ENCODE data around the gene RTN3.

Gene RTN3

DNA sequence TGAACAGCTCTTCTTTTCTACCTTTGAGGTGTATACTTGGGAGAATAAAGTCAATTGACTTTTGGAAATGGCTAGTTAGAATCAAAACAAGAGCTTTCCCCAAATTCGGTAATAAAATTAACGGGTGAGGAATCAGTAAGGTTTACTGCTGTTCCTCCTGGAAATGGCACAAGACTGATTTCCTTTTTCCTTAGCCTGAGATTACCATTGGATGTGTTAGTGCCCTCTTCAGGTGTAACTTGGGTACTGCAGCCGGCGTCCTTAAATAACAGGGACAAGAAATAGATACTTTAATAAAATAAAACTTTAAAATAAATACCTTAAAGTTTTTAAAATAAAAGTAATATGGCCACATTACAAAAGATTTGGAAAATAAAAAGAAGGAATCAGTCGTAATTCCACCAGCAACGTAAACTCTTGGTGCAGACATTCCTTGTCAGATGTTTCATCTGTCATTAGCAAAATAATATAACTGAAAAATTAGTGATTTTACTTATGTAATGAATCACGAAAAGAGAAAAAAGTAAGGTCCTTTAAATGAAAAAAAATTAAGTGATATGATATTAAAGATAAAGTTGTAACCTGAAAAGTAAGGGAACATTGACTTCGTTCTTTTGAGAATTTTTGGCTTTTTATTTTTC lies 57.5 kb downstream of the RTN3 start:
- peak; percentile 18 to 49 for DNase-seq (ENCODE audit: low read depth in 2 of 2)

DNA sequence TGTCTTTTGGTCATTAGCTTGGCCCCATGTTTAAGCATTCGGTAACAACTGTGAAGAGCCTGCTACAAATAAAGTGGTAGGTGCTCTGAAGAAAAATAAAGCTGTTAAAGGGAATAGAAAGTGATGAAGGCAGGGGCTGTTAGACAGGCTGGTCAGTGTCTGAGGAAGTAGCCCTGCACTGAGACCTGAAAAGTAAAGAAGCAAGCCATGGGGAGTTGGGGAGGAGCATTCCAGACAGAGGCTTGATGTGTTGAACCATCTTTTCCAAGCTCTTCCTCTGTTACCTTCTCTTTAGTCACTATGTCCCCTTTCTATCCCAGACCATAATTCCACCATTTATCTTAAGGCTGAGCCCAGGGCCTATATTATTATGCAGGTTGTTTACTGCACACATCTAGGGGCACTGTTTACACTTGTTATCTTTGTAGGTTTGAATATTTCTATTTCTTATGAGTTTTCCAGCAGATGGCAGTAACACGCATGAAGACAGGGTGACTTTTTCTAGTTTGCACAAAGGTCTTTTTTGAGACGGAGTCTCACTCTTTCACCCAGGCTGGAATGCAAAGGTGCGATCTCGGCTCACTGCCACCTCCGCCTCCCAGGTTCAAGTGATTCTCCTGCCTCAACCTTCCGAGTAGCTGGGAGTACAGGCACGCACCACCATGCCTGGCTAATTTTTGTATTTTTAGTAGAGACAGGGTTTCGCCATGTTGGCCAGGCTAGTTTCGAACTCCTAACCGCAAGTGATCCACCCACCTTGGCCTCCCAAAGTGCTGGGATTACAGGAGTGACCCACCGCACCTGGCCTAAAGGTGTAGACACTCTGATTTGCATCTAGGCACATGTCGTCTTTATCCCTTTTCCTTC lies 64.2 kb downstream of the RTN3 start:
- DNase-seq (ENCODE audit: low read depth in 2 of 2): no peak

DNA sequence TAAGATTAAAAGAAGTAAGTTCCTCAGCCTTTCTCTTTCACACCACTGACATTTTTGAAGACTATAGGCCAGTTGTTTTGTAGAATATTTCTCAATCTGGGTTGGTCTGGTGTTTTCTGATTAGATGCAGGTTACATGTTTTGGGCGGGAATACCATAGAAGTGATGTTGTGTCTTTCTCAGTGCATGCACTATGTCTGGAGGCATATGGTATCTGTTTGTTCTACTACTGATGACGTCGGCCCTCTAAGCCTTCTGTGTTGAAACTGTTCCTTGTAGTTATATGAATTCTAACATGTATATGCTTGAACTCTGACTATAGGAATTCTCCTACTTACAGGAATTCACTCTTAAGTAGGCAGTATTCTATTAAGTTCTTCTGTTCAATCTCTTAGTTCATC lies 65.7 kb downstream of the RTN3 start:
- DNase-seq (ENCODE audit: low read depth in 2 of 2): no peak

DNA sequence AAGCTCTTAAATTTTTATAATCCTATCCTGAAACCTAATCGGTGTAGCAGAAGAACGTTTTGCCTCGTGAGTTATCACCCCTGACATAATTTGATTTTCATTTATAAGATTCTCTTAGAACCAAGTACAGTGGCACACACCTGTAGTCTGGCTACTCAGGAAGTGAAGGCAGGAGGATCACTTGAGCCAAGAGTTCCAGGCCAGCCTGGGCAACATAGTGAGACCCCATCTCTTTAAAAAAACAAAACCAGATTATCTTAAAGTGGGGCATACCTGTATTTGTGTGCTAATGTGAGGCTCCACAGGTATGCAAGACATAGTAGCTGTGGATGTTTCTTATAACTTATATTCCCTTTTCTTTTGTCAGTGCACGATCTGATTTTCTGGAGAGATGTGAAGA lies 68.3 kb downstream of the RTN3 start:
- DNase-seq (ENCODE audit: low read depth in 2 of 2): no peak

DNA sequence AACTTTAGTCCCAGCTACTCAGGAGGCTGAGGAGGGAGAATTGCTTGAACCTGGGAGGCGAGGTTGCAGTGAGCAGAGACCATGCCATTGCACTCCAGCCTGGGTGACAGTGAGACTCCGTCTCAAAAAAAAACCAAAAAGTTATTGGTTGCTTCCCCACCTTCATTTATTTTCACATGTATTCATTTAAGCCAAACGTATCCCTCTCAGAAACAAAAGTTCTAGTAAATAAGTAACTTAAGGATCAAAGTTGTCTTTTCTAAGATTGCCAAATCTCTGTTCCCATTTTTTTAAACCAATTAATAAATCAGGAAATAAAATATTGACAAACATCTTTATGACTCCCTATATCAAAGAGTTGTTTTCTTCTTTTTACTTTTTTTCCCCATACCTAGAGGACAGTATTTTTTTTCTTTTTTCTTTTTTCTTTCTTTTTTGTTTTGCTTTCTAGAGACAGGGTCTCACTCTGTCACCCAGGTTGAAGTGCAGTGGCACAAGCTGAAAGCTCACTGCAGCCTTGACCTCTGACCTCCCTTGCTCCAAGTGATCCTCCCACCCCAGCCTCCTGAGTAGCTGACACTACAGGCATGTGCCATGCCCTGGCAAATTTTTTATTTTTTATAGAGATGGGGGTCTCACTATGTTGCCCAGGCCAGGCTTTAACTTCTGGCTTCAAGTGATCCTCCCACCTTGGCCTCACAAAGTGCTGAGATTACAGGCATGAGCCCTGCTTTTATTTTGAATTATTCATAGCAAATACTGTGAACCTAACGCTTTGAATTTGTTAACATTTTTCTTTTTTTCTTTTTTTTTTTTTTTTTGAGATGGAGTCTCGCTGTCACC lies 75.8 kb downstream of the RTN3 start:
- no peak for DNase-seq (ENCODE audit: low read depth in 2 of 2)

DNA sequence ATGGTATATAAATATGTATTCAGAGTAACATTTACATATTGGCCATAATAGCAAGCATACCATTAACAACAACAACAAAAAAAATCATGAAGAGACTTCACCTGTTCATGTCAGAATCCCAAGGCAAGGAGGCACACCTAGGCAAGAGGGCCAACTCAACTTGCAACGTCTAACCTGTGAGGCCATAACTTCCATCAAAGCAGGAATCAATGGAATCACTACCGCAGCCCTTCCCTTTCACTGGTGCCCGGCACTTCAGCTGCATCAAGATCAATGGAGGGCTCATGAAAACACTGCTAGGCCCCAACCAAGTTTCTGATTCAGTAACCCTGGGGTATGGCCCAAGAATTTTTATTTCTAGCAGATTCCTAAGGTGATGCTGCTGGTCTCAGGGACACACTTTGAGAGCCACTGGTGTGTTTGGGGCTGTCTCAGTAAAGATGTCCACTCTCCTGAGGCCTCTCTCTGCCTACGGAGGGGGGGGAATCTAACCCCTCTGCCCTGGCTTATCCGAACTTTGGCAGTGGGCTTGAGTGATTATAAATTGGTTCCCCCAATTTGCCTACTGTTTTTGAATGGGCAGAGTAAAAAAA lies 79.3 kb downstream of the RTN3 start:
- no peak for DNase-seq (ENCODE audit: low read depth in 2 of 2)

DNA sequence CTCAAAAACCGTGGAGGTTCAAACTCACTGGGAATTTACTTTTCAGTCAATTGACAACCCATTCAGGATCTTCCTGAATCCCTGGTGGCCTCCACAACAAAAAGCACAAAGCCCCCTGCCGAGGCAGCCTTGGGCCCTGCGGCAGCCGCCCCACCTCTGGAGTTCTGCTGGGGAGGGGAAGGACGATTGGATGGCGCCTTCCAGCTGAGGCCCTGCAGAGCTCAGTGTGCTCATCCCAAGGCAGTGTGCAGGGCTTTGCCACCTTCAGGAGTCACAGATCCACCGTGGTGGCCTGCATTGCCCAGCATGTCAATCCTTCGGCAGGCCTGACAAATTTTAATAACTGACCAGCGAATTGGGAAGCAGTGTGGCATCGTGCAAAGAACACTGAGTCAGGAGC lies 79.9 kb downstream of the RTN3 start:
- no peak for DNase-seq (ENCODE audit: low read depth in 2 of 2)

DNA sequence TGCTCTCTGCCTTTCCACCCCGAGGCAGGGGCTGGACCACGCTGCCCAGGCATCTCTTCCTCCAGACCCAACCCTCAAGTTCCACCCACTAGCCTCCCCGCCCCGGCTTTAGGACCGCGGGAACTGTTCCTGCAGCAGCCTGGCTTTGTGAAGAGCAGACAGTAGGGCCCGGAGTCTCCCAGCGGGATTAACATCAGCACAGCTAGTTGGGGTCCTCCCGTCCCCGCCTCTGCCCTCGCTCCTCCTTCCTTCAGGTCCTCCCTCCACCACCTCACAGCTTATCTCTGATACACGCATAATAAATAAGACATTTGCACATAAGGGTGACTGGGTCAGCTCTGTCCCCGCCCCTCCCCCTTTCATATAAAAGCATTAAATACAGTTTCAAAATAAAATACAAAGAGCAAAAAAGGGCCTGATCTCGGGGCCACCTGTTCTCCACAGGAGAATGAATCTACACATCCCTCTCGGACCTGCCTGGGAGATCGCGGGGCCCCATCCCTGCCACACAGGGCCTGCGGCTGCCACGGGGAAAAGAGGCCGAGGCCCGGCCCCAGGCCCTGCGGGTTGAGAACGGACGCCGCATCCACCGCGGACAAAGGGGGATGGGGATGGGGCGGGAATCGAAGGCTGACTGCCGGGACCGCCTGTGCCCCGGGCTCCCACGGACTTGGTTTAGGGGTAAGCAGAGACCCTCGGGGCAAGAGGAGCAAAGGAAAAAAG lies 80.8 kb downstream of the RTN3 start:
- DNase-seq (ENCODE audit: low read depth in 2 of 2): no peak

DNA sequence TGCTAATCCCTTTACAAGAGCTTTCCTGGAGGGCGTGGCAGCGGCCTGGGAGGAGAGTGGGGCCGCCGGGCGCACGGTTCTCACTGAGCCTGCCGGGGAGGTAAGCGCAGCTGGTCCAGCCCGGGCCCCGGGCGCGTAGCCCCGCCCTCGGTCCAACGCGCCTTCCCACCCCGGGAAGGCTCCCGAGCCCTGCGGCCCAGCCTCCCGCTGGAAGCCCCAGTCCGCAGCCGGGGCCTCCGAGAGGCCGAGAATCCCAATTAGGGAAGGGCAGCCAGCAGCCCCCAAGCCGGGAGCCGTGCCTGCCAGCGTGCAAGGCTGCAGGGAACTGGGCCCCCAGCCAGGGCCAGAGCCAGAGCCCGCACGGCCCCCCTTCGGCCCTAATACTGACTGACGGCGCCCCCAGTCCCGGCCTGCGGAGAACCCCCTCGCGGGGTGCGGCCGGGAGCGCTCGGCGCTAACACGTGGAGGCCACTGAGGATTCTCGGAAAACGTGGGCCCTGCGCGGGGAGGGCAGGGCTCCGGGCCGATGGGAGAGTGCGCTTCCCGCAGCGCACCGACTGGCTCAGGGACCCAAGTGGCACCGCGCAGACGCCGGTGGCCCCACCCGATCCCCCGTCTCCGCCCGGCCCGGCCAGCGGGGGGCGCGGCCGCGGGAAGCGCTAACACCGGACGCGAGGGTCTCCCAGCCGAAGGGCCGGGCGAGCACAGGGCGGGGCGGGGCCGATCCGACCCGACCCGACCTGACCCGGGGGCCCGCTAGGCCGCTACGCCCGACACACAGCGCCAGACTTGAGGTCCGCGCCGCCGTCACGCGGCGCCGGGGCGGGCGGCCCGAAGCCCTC lies 81.6 kb downstream of the RTN3 start:
- DNase-seq (ENCODE audit: low read depth in 2 of 2): no peak

DNA sequence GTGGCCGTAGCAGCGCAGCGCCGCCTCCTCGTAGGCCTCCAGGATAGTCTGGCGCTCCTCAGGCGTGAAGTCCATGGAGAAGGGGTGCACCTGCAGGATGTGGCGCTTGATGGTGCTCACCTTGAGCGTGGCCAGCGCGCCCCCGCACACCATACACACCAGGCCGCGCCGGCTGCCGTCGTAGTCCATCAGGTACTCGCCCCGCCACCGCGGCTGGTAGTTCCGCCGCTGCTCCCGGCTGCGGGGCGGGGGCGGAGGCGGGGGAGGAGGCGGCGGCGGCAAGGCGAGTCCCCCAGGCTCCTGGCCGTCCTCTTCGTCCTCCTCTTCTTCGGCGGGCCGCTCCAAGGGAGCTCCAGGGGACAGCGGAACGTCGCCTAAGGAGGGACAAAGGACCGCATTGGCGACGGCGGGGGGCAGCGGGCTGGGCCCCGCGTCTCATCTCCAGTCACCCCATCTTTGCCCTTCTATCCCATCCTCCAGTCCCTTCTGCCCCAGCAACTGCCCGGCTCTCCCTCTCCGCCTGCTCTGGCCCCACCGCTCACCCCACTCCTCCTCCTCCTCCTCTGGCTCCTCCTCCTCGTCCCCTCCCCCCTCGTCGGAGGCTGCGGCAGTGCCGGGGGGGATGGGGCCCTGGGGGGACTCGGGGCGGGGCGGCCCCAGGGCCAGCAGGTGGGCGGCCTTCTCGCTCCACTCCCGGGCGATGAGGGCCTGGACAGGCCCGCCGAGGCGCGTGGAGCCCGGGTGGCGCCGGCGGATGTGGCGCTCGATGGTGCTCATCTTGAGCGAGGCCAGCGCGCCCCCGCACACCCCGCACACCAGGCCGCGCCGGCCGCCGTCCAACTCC lies 82.4 kb downstream of the RTN3 start:
- no peak for DNase-seq (ENCODE audit: low read depth in 2 of 2)

DNA sequence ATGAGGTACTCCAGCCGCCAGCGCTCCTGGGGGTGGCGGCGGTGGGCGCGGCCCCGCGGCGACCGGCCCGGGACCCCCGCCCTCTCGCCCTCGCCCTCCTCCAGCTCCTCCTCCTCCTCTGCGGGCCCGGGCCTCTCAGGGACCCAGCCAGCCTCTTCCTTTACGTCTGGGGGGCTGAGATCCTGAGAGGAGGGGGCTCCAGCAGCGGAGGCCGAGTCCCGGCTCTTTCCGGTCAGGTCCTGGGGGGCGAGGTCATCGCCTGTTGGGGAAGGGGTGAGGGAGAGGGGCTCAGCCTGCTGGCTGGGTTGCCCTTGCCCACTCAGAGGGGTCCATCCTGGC lies 83.0 kb downstream of the RTN3 start:
- DNase-seq (ENCODE audit: low read depth in 2 of 2): no peak

DNA sequence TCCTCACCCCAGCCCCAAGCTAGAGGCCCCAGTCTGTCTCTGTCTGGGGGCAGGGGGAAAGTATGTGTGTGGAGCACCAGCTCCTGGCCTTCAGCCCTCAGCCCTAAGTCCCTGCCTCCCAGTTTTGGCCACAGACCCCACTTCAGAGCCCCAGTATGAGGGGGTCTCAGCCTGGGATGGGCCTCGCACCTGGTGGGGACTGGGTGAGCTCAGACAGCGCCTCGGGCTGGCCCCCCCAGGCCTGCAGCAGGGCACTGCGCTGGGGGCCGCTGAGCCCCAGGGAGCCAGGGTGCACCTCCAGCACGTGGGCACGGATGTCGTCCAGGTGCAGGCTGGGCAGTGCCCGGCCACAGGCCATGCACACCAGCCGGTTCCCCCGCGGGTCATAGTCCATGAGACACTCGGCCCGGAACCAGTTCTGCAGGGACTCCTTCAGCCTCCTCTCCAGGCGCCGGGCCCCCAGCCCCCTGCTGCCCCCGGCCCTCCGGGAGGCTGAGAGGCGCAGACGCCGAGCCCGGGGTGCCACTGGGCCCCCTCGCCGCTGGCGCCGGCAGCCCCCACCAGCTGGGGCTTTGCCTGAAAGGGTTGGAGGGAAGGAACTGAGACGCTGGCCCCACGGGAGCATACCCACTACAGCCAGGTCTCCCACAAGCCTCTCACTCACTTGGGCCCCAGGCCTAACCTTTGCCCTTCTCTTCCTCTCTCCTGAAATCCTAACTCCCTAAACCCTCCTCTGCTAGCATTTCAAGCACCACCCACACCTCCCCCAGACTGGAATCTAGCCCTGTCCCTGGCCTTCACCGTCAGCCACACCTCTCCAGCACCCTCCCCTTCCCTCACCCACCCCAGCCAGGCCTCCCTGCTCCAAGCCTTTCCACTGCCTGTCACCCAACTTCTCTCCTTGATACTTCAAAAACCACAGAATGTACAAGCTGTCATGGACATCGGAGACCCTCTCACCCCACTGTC lies 83.7 kb downstream of the RTN3 start:
- DNase-seq (ENCODE audit: low read depth in 2 of 2): no peak

DNA sequence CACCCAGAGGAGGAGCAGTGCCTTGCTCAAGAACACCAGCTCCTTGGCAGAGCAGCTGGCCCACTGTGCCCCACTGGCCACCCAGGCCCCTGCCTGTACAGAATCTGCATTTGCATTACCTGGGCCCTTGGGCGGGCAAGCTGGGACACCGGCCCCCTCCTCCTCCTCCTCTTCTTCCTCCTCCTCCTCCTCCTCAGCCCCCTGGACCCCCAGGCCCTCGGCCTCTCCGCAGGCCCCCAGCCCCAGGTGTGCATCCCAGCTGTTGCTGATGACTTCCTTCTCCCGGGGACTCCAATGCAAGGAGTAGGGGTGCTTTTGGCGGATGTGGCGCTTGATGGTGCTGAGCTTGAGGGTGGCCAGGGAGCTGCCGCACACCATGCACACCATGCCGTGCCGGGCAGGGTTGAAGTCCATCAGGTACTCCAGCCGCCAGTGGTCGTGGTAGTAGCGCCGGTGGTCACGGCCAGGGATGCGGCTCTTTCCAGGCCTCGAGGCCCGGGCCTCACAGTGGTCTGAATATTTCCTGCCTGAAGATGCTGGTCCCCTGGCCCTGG lies 84.5 kb downstream of the RTN3 start:
- DNase-seq (ENCODE audit: low read depth in 2 of 2): no peak

DNA sequence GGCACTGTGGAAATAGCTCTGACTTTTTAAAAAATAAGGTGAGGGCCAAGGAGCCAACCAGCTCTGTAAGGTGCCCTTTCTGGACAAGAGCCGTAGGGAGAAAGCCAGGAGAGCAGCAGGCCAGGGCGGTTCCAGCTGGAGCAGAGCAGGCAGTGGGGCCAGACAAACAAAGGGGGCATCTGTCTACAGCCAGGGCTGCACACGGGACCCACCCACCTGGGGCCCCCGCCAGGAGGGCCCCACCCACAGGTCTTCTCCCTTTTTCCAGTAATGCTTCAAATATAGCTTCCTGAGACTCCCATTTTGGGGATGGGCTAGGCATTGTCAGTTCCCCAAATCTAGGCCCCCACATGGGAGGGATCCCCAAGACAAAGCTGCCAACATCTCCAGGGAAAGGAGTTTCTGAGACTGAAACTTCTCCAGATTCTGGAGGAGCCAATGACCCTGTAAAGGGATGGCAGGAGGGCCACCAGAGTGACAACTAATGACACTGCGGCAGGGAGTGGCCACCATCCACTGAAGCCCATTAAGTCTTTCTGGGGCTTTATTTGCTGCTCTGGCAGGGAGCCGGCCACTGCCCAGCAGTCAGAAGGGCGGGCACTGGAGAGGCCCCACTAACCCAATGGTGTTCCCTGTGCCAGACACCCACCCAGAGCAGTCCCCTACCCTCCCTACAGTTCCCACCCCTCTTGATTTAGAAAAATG lies 85.4 kb downstream of the RTN3 start:
- DNase-seq (ENCODE audit: low read depth in 2 of 2): no peak

DNA sequence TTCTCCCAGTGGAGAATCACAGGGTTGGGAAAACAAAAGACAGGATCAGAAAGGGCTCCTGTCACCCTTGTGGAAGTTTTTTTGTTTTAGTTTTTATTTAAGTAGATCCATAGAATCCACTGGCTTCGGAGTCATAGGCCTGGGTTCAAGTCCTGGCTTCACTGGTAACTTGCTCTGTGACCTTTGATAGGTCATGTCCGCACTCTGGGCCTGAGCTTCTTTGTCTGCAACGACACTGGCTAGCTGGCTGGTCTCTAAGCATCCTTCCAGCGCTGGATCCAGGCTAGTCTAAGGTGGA lies 85.9 kb downstream of the RTN3 start:
- no peak for DNase-seq (ENCODE audit: low read depth in 2 of 2)

DNA sequence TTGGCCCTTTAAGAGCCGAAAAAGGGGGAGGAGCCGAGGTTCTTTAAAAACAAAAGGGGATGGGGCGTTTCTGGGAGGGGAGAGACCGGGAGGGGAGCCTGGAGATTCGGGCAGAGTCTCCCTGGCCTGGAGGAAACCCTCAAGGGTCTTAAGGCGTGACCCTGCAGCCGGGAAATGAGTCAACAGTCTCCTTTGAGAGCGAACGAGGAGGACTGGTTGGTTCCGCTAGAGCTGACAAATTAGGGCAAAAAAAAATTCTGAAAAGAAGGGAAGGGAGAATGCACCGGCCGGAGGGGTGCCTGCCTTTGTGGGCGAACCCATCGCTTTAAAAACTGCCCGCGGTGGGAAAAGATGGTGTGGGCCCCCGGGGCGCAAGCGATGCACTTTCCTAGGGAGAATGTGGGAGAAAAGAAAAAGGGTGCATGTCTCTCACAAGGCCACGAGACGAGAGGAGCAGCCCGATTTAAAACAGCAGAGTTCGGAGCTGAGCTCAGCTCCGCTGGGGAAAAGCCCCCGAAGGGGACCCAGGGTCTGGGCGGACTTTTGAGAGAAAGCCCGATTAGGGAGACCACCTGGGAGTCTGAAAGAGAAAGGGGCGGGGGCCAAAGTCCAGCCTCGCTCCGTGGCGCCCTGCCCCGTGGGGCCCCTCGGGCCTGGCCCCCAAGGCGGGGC lies 86.4 kb downstream of the RTN3 start:
- DNase-seq (ENCODE audit: low read depth in 2 of 2): peak in 1 of 2 donors; percentile 13
